Vagina (tissue), 2 donors: ENCODE measurements around the gene CALN1. TPM values are rescaled to one million over a fixed set of nuclear protein-coding genes. Genes with fewer than 3 reads are reported as not detected.

Source experiments
- DNase-seq, 2 donors: peaks; one replicate each; pipeline ENCODE4 v3.0.0-alpha.2; 2017; ENCODE audit errors: extremely low spot score in 2 of 2
- H3K27ac ChIP-seq: fragments of 200-600 bp; sonication (generic); one replicate; pipeline ENCODE4 v1.5.1; 2019
- H3K27me3 ChIP-seq: fragments of 200-600 bp; sonication (generic); one replicate; pipeline ENCODE4 v1.5.1; 2019
- H3K36me3 ChIP-seq, 2 donors: fragments of 200-600 bp; sonication (generic); one replicate each; pipeline ENCODE4 v1.5.1; 2017 to 2019
- H3K4me1 ChIP-seq: fragments of 200-600 bp; sonication (generic); one replicate; pipeline ENCODE4 v1.5.1; 2019
- H3K4me3 ChIP-seq, 2 donors: fragments of 200-600 bp; sonication (generic); 1 replicate in 1 of 2; 2 replicates in 1 of 2; pipeline ENCODE4 v1.5.1; 2016 to 2019
- H3K9me3 ChIP-seq: fragments of 200-600 bp; sonication (generic); one replicate; pipeline ENCODE4 v1.5.1; 2019
- CTCF ChIP-seq, 3 experiments: fragments of 450-650 bp in 2 of 3; fragments of 200-600 bp in 1 of 3; sonication (generic) in 1 of 3; IDR thresholded peaks; one replicate each; pipeline ENCODE4 v1.5.1; 2017 to 2019; ENCODE audit warnings: antibody characterized with exemption in 3 of 3, mild to moderate bottlenecking in 2 of 3, moderate library complexity in 2 of 3
- POLR2A ChIP-seq, 2 donors: fragments of 450-650 bp; IDR thresholded peaks; one replicate each; pipeline ENCODE4 v1.6.1; 2017; ENCODE audit warnings: antibody characterized with exemption in 2 of 2, mild to moderate bottlenecking in 2 of 2, moderate library complexity in 2 of 2
- POLR2AphosphoS5 ChIP-seq, 2 donors: sonication (generic); formaldehyde crosslinking; IDR thresholded peaks; one replicate each; pipeline ENCODE4 v1.9.0; 2017; ENCODE audit warnings: antibody characterized with exemption in 2 of 2, mild to moderate bottlenecking in 2 of 2, low read depth in 1 of 2; ENCODE audit not compliant: insufficient read depth in 1 of 2
- intact Hi-C: fragments of 100-400 bp; cut with DNase I; formaldehyde crosslinking; loops from one replicate; pipeline ENCODE4 v1.15.1; 2023
- total RNA-seq: library from RNA; depleted of rRNA; stranded (reverse); fragments of >200 nt; gene quantifications from one replicate; pipeline ENCODE4 v1.2.3, GENCODE V29; 2016

Gene CALN1
- total RNA-seq, 1 donor from 2014 or later, result 6.9 TPM

DNA sequence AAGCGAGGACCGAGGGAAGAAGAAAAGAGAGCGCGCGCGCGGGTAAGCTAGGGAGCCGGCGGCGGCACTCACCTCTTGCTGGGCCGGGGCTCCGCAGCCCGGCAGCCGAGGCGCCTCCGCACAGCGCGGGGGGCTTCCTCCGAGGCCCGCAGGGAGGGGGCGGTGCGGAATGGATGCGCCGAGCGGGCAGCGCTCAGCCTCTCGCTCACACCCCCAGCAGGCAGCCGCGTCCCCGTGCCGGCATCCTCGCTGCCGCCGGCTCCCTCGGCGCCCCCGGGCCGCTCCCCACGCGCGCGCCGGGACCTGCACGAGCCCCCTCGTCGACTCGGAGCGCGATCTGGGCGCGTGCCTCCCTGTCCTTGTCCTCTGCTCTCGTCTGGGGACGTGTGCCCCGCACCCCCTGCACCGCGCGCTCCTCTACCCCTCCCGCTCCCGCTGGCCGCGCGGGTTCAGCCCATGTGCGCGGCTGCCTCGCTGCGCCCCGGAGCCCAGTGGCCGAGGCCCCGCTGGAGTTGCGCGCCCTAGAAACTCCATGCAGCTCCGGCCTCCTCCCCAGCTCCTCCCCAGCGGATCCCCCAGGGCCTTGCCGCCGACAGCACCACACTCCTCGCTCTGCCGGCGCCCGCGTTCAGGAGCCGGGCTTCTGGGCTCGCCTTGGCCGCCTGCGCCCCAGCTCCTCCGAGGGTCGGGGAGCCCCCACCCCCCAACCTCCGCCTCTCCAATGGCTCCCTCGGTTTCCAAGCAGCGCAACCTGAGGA lies 75.3 kb downstream of the CALN1 start:
- Histone ChIP-seq H3K36me3 (no peaks in the 10 kb centered on the region), H3K27me3 (no peaks in the 10 kb centered on the region), H3K27ac (peak overlapping the region; percentile 47), H3K4me1 (peaks cover 19% of the 10 kb centered on the region), H3K4me3 (peak overlapping the region; percentile 48 to 50), H3K9me3 (no peaks in the 10 kb centered on the region)
- TF ChIP-seq CTCF (IDR thresholded peaks at IDR 0.05) (no peak), POLR2AphosphoS5 (IDR thresholded peaks at IDR 0.05; ENCODE audit: insufficient read depth in 1 of 2, low read depth in 1 of 2) (peak in 1 of 2 donors; percentile 47)
- DNase-seq, result no peak
- intact Hi-C loops, result no loop called here

GRCh38 chr7:72336382-72336631 lies 75.8 kb downstream of the CALN1 start:
- H3K27ac ChIP-seq, result peak overlapping the region; percentile 47
- DNase-seq, result peak in 1 of 2 donors; percentile 52
- no peaks in the 10 kb centered on the region for H3K27me3 ChIP-seq
- peaks cover 19% of the 10 kb centered on the region for H3K4me1 ChIP-seq
- no peaks in the 10 kb centered on the region for H3K9me3 ChIP-seq
- H3K36me3 ChIP-seq, result no peaks in the 10 kb centered on the region
- TF ChIP-seq POLR2AphosphoS5 (IDR thresholded peaks at IDR 0.05; ENCODE audit: insufficient read depth in 1 of 2, low read depth in 1 of 2) (no peak), CTCF (IDR thresholded peaks at IDR 0.05) (no peak), POLR2A (IDR thresholded peaks at IDR 0.05) (no peak)
- intact Hi-C loops, result no loop called here
- peak overlapping the region; percentile 48 to 50 for H3K4me3 ChIP-seq

GRCh38 chr7:72335561-72336381 lies 76.4 kb downstream of the CALN1 start:
- peak overlapping the region; percentile 47 for H3K27ac ChIP-seq
- DNase-seq, result no peak
- peak overlapping the region; percentile 48 to 50 for H3K4me3 ChIP-seq
- H3K9me3 ChIP-seq, result no peaks in the 10 kb centered on the region
- TF ChIP-seq POLR2AphosphoS5 (IDR thresholded peaks at IDR 0.05; ENCODE audit: insufficient read depth in 1 of 2, low read depth in 1 of 2) (peak in 1 of 2 donors; percentile 32), POLR2A (IDR thresholded peaks at IDR 0.05) (no peak)
- H3K27me3 ChIP-seq, result no peaks in the 10 kb centered on the region
- H3K4me1 ChIP-seq, result peaks cover 19% of the 10 kb centered on the region
- H3K36me3 ChIP-seq, result no peaks in the 10 kb centered on the region
- intact Hi-C loops, result no loop called here

DNA sequence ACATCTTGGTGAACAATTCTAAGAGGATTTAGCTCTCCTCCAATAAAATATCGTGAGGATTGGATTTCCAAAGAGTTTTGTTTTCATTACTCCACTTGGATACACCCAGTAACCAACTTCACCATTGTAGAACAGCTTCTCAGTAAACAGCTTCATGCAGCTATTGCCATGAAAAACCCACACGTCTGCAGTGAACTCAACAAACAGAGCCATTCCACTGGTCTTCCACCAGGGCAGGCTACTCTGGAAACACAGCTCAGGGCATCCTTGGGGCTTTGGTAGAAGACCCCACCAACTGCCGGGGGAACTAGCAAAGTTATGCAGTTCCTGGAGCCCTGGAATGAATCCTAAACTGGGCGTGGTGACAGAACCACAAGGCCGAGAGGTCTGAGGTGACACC lies 77.4 kb downstream of the CALN1 start:
- intact Hi-C loops, result no loop called here
- Histone ChIP-seq H3K27ac (no peak overlapping the region), H3K4me3 (peak overlapping the region in 1 of 2 donors; percentile 50), H3K9me3 (no peaks in the 10 kb centered on the region), H3K36me3 (no peaks in the 10 kb centered on the region), H3K27me3 (no peaks in the 10 kb centered on the region), H3K4me1 (peaks cover 19% of the 10 kb centered on the region)
- no peak for DNase-seq
- TF ChIP-seq POLR2A (IDR thresholded peaks at IDR 0.05) (no peak), CTCF (IDR thresholded peaks at IDR 0.05) (no peak), POLR2AphosphoS5 (IDR thresholded peaks at IDR 0.05; ENCODE audit: insufficient read depth in 1 of 2, low read depth in 1 of 2) (no peak)

DNA sequence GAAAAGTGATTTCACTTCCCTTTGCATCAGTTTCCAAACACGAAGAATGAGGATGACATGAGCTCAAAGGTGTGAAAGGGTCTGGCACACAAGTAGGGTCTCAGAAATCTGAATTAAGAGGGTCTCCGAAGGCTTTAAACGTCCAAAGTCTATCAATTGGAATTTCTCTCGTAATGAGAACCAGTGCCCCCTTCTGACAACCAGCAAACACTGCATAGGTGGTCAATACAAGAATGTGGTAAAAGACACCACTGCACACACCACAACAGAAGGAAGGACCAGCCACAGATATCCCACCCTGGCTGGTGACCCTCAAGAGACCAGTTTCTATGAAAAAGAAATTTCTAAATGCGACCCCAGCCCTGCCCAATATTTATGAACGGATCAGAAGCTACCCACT lies 78.1 kb downstream of the CALN1 start:
- Histone ChIP-seq H3K36me3 (no peaks in the 10 kb centered on the region), H3K9me3 (no peaks in the 10 kb centered on the region), H3K4me1 (peaks cover 19% of the 10 kb centered on the region), H3K27me3 (no peaks in the 10 kb centered on the region), H3K27ac (no peak overlapping the region), H3K4me3 (no peak overlapping the region)
- DNase-seq, result no peak
- no peak for TF ChIP-seq POLR2A (IDR thresholded peaks at IDR 0.05)
- intact Hi-C loops, result no loop called here

GRCh38 chr7:72326811-72327210 lies 85.3 kb downstream of the CALN1 start:
- Histone ChIP-seq H3K27ac (no peak overlapping the region), H3K9me3 (no peaks in the 10 kb centered on the region), H3K27me3 (no peaks in the 10 kb centered on the region), H3K4me3 (no peak overlapping the region), H3K36me3 (no peaks in the 10 kb centered on the region), H3K4me1 (no peaks in the 10 kb centered on the region)
- DNase-seq, result no peak
- intact Hi-C loops, result no loop called here
- no peak for TF ChIP-seq POLR2AphosphoS5 (IDR thresholded peaks at IDR 0.05; ENCODE audit: insufficient read depth in 1 of 2, low read depth in 1 of 2)
- no peak for TF ChIP-seq POLR2A (IDR thresholded peaks at IDR 0.05)
- no peak for TF ChIP-seq CTCF (IDR thresholded peaks at IDR 0.05)
